Bronchial smooth muscle cell (primary cell): ENCODE data around the gene PGF. TPM values are rescaled to one million over a fixed set of nuclear protein-coding genes. Genes with fewer than 3 reads are reported as not detected.

Experiments used
- total RNA-seq: library from RNA; depleted of rRNA; stranded (reverse); fragments of >200 nt; gene quantifications from 2 replicates; pipeline ENCODE4 v1.2.1, GENCODE V29; 2014

The PGF gene
- 4.9 and 8.7 TPM in 2 replicates for total RNA-seq

GRCh38 chr14:74955229-74956026 lies at the start of gene PGF:
Gene PGF (minus strand): TSS chr14:74955597. CDS start chr14:74955242, 355 bp downstream.

GRCh38 chr14:75002392-75003249 lies 47.2 kb upstream of the PGF start, which contains the start of gene EIF2B2:
Gene EIF2B2 (plus strand): TSS chr14:75002921. CDS start chr14:75002991, 70 bp downstream.

GRCh38 chr14:74922752-74923401 lies 32.5 kb downstream of the PGF start, which contains the start of gene RPS6KL1:
Gene RPS6KL1 (minus strand): TSS chr14:74923260. CDS start chr14:74921541, 1,719 bp downstream.

Other genes with a start within 250 kb of the PGF start
- 14.7 and 18.5 TPM in 2 replicates for gene AREL1, start 242.5 kb downstream of the PGF start, total RNA-seq
- 21.0 and 28.7 TPM in 2 replicates for gene FCF1, start 242.5 kb downstream of the PGF start, total RNA-seq
- 19.0 and 26.5 TPM in 2 replicates for gene YLPM1, start 192.3 kb downstream of the PGF start, total RNA-seq
- gene PROX2, start 79.5 kb downstream of the PGF start, total RNA-seq: not detected in 2 replicates
- gene DLST, start 73.7 kb downstream of the PGF start, total RNA-seq: 53.6 and 58.9 TPM in 2 replicates
- gene RPS6KL1, start 32.3 kb downstream of the PGF start, total RNA-seq: under 0.01 and 0.47 TPM in 2 replicates
- gene EIF2B2, start 47.3 kb upstream of the PGF start, total RNA-seq: 29.8 and 48.1 TPM in 2 replicates
- 19.9 and 29.0 TPM in 2 replicates for gene MLH3, start 95.9 kb upstream of the PGF start, total RNA-seq
- 22.4 and 23.5 TPM in 2 replicates for gene ACYP1, start 108.4 kb upstream of the PGF start, total RNA-seq
- gene ZC2HC1C, start 114.0 kb upstream of the PGF start, total RNA-seq: 1.4 and 1.5 TPM in 2 replicates
- gene NEK9, start 171.5 kb upstream of the PGF start, total RNA-seq: 70.9 and 84.9 TPM in 2 replicates
- gene TMED10, start 221.0 kb upstream of the PGF start, total RNA-seq: 164 and 166 TPM in 2 replicates